B cell (primary cell): ENCODE results near the gene LRRC32.

Experiments used
- EZH2 ChIP-seq: IDR thresholded peaks from 2 replicates; pipeline ENCODE4 v1.6.1; 2012; ENCODE audit warnings: borderline replicate concordance, low read depth, mild to moderate bottlenecking, moderate library complexity, low read length; ENCODE audit not compliant: insufficient read depth, poor library complexity, severe bottlenecking
- TF ChIP-seq, protein P1 (sequence below): fragments of 200-600 bp; IDR thresholded peaks from one replicate; pipeline ENCODE4 v1.8.0; 2022; ENCODE audit warnings: antibody characterized with exemption, mild to moderate bottlenecking

DNA sequence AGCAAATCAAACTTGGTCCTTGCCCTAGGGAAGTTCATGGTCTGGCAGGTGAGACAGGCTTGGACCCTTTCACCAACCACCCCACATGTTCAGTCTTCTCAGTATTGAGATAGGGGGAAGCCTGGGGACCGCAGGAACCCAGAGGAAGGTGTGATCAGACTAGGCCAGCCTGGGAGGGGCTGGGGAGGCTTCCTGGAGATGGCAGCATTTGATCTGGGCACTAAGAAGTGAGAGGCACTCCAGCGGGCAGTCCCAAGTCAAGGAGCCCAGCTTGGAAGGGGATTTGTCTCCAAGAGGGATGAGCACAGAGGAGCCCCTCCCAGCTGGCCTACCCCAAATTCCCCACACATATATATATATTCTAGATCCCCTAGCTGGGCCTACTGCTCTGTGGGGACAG is 5.4 kb downstream of the LRRC32 start:
- TF ChIP-seq, protein P1, sequence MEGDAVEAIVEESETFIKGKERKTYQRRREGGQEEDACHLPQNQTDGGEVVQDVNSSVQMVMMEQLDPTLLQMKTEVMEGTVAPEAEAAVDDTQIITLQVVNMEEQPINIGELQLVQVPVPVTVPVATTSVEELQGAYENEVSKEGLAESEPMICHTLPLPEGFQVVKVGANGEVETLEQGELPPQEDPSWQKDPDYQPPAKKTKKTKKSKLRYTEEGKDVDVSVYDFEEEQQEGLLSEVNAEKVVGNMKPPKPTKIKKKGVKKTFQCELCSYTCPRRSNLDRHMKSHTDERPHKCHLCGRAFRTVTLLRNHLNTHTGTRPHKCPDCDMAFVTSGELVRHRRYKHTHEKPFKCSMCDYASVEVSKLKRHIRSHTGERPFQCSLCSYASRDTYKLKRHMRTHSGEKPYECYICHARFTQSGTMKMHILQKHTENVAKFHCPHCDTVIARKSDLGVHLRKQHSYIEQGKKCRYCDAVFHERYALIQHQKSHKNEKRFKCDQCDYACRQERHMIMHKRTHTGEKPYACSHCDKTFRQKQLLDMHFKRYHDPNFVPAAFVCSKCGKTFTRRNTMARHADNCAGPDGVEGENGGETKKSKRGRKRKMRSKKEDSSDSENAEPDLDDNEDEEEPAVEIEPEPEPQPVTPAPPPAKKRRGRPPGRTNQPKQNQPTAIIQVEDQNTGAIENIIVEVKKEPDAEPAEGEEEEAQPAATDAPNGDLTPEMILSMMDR: no peak
- TF ChIP-seq EZH2: no peak
